IPS-20b (cell line): ENCODE measurements around the gene NR3C2.
A peak's percentile ranks its signal among the peaks of the same experiment; 100 is the strongest.

Experiments used
- H3K27ac ChIP-seq: one replicate; pipeline ENCODE4 v1.5.1; 2013; ENCODE audit warnings: low read length
- H3K27me3 ChIP-seq: 2 replicates; pipeline ENCODE4 v1.6.1; 2013; ENCODE audit warnings: mild to moderate bottlenecking, low read length, inconsistent platforms; ENCODE audit not compliant: insufficient read depth
- H3K36me3 ChIP-seq: 2 replicates; pipeline ENCODE4 v1.6.1; 2013; ENCODE audit warnings: low read depth, mild to moderate bottlenecking, inconsistent platforms, low read length, moderate library complexity; ENCODE audit not compliant: insufficient read depth
- H3K4me1 ChIP-seq: 2 replicates; pipeline ENCODE4 v1.6.1; 2013; ENCODE audit warnings: mild to moderate bottlenecking, control low read depth, inconsistent platforms, low read length, moderate library complexity; ENCODE audit not compliant: insufficient read depth
- H3K4me3 ChIP-seq: 2 replicates; pipeline ENCODE4 v1.5.1; 2013; ENCODE audit warnings: mild to moderate bottlenecking, low read length, inconsistent platforms
- H3K9ac ChIP-seq: 2 replicates; pipeline ENCODE4 v1.6.1; 2013; ENCODE audit warnings: low read depth, mild to moderate bottlenecking, inconsistent platforms, low read length, moderate library complexity
- H3K9me3 ChIP-seq: 2 replicates; pipeline ENCODE4 v1.6.1; 2013; ENCODE audit warnings: mild to moderate bottlenecking, low read depth, low read length, inconsistent platforms; ENCODE audit not compliant: insufficient read depth

The NR3C2 gene

DNA sequence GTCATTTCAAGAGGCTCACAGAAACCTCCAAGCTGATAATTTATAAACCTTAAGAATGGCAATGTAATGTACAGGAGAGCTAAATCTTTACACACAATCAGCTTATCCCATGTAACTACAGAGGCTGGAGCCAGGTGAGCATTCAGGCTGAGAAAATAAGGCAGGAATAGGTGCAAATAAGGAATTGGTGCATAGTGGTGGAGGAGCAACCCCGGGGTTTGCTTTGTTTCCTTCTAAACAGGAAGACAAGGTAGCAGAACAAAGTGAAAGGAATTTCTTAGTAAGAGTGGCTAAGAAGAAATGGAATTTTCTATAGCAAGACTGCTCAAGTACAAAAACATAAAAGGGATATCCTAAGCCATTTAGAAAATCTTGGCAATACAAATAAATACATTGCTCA lies 82.4 kb downstream of the NR3C2 start:
- Histone ChIP-seq H3K9ac (peak overlapping the region; percentile 32; the same call in 1 of the 2 replicates), H3K36me3 (no peaks in the 10 kb centered on the region), H3K4me3 (no peak overlapping the region), H3K27me3 (no peaks in the 10 kb centered on the region), H3K9me3 (no peaks in the 10 kb centered on the region), H3K4me1 (0 out of 2 replicates have a peak, but pooled peaks cover 4% of the 10 kb centered on the region), H3K27ac (no peak overlapping the region)

DNA sequence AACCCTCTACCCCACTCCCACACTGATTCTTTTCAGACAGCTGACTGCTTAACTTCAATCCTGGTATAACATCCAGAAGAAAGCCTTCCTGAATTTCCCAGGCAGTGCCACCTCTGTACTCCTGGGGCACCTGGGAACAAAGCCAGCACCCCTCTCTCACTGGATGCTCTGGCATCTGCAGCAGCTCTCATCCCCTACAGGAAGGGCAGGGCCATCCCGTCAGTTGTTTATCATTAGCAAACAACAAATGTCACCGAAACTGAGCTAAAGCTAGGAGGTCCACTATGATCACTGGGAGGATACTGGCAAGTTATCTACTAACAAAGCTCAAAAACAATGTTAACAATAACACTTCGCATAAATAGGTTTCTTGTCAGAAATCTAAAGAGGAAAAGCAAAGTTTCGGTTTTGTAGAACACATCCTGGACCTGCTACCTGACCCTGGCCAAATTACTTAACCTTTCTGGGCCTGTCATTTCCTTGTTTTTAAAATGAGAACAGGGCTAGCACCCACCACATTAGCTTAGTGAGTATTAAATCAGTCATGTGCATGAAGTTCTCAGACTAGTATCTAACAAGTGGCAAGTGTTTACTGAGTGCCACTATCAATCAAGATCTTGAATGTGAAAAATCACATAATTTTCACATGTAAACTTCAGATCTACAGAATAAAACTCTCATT lies 86.6 kb downstream of the NR3C2 start:
- no peak overlapping the region for H3K27ac ChIP-seq
- H3K36me3 ChIP-seq = no peaks in the 10 kb centered on the region
- H3K4me3 ChIP-seq = no peak overlapping the region
- H3K9ac ChIP-seq = no peak overlapping the region
- H3K27me3 ChIP-seq = no peaks in the 10 kb centered on the region
- 0 out of 2 replicates have a peak, but pooled peaks cover 4% of the 10 kb centered on the region for H3K4me1 ChIP-seq
- H3K9me3 ChIP-seq = no peaks in the 10 kb centered on the region

DNA sequence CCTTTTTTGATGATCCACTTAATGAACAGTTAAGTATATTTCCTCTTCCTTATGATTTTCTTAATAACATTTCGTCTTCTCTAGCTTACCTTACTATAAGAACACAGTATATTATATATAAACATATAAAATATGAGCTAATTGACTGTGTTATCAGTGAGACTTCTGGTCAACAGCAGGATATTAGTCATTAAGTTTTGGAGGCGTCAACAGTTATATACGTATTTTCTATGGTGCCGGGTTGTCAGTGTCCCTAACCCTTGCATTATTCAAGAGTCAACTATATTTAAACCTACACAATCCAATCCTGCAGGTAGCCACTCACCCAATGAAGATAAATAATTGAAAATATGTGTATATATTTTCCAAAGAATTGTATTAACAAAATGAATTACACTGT lies 88.0 kb downstream of the NR3C2 start:
- no peaks in the 10 kb centered on the region for H3K4me1 ChIP-seq
- H3K36me3 ChIP-seq = no peaks in the 10 kb centered on the region
- no peaks in the 10 kb centered on the region for H3K9me3 ChIP-seq
- H3K27me3 ChIP-seq = no peaks in the 10 kb centered on the region
- H3K4me3 ChIP-seq = no peak overlapping the region
- no peak overlapping the region for H3K27ac ChIP-seq
- no peak overlapping the region for H3K9ac ChIP-seq

DNA sequence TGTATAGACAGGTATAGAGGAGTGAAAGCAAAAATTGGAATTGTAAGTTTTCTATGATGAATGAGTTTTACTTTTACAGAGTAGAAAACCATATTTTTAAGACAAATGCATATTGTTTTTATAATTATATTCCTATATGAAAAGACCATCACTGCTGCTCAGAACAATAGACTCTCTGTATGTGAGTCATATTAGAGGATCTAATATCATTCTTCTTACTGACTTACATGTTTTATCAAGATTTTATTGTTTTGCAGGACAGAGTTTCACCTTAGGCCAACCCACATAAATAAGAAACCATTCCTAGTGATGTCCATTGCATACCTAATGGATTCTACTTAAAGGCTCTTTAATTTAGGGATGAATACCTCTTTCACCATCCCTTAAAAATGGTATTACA lies 88.6 kb downstream of the NR3C2 start:
- H3K27ac ChIP-seq = no peak overlapping the region
- H3K4me3 ChIP-seq = no peak overlapping the region
- no peaks in the 10 kb centered on the region for H3K27me3 ChIP-seq
- no peaks in the 10 kb centered on the region for H3K36me3 ChIP-seq
- no peaks in the 10 kb centered on the region for H3K9me3 ChIP-seq
- no peak overlapping the region for H3K9ac ChIP-seq
- no peaks in the 10 kb centered on the region for H3K4me1 ChIP-seq

DNA sequence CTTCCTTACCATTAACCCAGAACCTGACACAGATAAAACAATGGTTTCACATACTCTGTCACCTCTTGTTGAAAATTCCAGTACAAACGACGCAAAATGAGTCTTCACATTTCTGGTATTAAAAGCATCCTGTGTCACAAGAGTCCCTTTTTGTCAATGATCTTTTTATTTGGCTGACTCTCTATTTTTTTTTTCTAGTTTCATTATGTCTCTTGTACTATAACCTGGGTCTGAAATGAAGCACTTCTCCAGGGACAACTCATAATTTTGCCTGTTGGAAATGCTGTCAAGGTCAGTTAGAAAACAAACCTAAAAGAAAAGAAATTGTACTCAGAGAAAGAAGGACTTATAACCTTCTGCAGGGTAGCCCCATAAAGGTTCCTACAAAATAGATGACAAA lies 93.1 kb downstream of the NR3C2 start:
- Histone ChIP-seq H3K36me3 (no peaks in the 10 kb centered on the region), H3K9ac (no peak overlapping the region), H3K4me1 (no peaks in the 10 kb centered on the region), H3K27ac (no peak overlapping the region), H3K4me3 (no peak overlapping the region), H3K27me3 (no peaks in the 10 kb centered on the region), H3K9me3 (no peaks in the 10 kb centered on the region)

DNA sequence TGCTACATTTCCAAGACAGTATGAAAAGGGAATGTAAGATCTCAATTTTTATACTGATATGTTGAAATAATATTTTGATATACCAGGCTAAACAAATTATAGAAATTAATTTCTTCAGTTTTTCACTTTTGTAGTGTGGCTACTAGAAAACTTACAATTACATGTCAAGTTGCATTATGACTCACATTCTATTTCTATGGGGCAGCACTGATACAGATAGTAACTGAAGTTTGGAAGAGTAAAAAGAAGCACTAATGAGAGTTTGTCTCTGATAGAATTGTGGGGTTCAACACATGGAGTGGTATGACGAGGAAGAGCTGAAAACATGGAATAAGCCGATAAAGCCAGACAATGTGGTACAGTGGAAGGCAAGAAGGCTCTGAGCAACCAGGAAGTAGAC lies 95.6 kb downstream of the NR3C2 start:
- H3K27ac ChIP-seq = no peak overlapping the region

DNA sequence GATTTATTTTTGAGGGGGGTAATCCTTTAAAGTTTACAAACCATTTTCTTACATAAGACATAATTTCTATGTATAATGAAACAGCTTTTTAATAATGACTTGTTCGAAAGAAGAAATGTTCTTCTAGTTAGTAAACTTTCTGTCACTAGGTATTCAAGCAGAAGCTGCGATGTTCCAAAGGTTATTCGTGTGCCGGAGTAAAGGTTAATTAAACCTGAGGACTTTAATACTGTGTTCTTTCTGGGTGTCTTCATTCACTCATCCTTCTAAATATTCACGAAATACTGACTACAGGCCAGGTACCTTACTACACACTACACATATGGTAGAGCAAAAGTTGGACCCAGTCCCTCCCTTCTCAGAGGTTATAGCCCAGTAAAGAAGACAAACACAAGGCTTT lies 96.7 kb downstream of the NR3C2 start:
- H3K27me3 ChIP-seq = no peaks in the 10 kb centered on the region
- no peak overlapping the region for H3K9ac ChIP-seq
- H3K27ac ChIP-seq = no peak overlapping the region
- no peaks in the 10 kb centered on the region for H3K36me3 ChIP-seq
- H3K9me3 ChIP-seq = no peaks in the 10 kb centered on the region
- H3K4me1 ChIP-seq = no peaks in the 10 kb centered on the region
- no peak overlapping the region for H3K4me3 ChIP-seq

More for the DNA sequence above, 95.6 kb downstream of the NR3C2 start:
- Histone ChIP-seq H3K36me3 (no peaks in the 10 kb centered on the region), H3K27me3 (no peaks in the 10 kb centered on the region), H3K4me1 (no peaks in the 10 kb centered on the region), H3K4me3 (no peak overlapping the region), H3K9me3 (no peaks in the 10 kb centered on the region), H3K9ac (no peak overlapping the region)

DNA sequence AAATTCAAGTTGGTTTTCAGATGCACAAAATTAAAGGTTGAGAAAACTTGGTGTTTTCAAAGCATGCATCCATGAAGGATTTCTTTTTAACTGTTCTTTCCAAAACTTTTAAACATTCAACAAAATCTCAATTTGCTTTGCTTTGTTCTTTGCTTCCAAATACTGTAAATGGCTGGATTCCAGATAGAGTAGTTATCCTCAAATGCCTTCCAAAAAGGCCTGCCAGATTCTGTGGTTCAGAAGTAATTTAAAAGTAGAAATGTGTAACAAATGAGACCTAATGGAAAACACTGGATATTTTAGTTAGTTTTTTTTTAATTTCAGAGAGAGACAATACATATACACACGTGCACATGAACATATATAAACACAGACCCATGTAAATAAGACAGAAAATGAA lies 97.3 kb downstream of the NR3C2 start:
- no peaks in the 10 kb centered on the region for H3K36me3 ChIP-seq
- no peaks in the 10 kb centered on the region for H3K27me3 ChIP-seq
- no peak overlapping the region for H3K4me3 ChIP-seq
- H3K27ac ChIP-seq = no peak overlapping the region
- no peaks in the 10 kb centered on the region for H3K9me3 ChIP-seq
- H3K9ac ChIP-seq = no peak overlapping the region
- H3K4me1 ChIP-seq = no peaks in the 10 kb centered on the region

DNA sequence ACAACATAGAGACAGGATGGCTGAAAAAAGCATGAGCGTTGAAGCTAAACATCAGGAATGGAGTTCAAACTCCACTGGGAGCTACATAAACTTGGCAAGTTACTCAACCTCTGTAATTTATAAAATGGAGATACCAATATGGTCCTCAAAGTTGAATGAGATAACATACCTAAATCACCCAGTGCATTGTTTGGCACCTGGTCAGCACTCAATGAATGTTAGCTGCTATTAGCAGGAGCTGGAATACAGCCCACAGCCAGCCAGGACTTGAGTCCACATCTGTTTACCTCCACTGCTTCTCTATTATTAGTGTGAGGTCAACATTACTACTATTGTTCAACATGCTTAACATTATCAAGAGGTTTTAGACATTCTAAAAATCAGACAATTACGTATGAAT lies 97.9 kb downstream of the NR3C2 start:
- H3K36me3 ChIP-seq = no peaks in the 10 kb centered on the region
- no peaks in the 10 kb centered on the region for H3K4me1 ChIP-seq
- H3K27me3 ChIP-seq = no peaks in the 10 kb centered on the region
- no peak overlapping the region for H3K27ac ChIP-seq
- H3K4me3 ChIP-seq = no peak overlapping the region
- no peak overlapping the region for H3K9ac ChIP-seq
- no peaks in the 10 kb centered on the region for H3K9me3 ChIP-seq

DNA sequence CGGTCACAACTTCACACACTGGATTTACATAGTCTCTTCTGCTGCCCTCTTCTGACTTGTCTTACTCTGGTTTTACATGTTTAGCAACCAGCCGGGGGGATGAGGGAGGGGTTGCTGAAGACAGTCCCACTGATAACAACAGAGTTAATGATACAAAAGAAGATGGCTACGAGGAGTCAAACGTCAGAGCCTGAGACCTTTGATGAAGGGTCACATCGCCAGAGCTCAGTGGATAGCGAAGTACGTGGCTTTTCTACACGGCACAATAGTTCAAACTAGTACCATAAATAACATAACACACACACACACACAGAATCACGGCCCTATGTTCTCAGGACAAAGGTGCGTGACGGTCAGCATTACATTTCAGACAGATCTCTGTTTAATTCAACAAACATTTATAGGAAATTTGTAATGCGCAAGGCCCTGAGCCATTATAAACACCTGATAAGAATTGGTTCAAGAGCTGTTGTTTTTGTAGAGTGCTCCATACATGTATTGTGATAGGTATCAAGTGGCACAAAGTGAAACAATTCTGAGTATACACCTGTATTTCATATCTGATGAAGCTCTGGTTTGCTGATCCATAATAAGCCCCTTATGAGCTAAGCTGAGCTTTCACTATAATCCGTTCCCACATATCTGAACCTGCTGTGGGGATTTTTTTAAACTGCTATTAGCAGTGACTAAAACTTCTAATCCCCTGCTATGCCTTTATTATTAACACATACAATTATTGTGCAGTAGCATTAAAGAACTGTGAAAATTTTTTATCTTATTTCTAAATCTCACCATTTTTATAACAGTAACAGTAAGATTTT lies 100.0 kb downstream of the NR3C2 start:
- no peaks in the 10 kb centered on the region for H3K9me3 ChIP-seq
- H3K9ac ChIP-seq = no peak overlapping the region
- no peaks in the 10 kb centered on the region for H3K36me3 ChIP-seq
- no peak overlapping the region for H3K4me3 ChIP-seq
- H3K27me3 ChIP-seq = no peaks in the 10 kb centered on the region
- no peaks in the 10 kb centered on the region for H3K4me1 ChIP-seq
- H3K27ac ChIP-seq = no peak overlapping the region

DNA sequence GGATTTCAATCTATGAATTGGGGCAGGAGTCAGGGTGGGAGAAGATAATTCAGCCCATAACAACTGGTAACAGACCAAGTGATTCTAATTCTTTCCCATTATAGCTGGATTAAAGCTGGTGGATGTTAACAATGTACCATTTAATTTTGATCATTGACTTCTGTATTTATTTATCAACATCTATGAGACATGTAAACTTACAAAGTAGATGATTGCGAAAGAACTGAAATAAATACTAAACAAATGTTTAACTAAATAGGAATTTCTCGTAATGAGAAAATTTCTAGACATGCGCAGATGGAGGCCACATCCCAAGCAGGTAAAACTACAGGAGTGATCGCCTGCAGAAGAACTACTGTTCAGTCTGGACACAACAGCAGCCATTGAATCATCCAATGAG lies 107.1 kb downstream of the NR3C2 start:
- Histone ChIP-seq H3K27me3 (no peaks in the 10 kb centered on the region), H3K9ac (no peak overlapping the region), H3K36me3 (no peaks in the 10 kb centered on the region), H3K27ac (no peak overlapping the region), H3K4me1 (peaks cover 6% of the 10 kb centered on the region; the same call in 1 of the 2 replicates), H3K9me3 (no peaks in the 10 kb centered on the region), H3K4me3 (no peak overlapping the region)

DNA sequence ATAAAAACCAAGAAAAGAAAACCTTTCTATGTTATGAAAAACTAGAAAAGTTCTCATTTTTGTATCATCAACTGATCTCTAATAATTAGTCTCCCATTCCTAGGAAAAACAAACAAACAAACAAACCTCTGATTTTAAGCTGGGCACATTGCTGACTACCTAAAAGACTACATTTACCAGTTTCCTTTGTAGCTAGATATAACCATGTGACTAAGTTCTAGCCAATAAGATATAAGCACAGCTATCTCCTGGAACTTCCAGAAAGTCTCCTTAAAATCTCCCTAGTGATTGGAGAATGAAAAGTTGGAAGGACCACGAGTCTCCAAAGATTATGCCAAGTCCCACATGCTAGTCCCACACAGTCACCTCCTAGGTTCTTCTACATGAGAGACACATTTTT lies 108.9 kb downstream of the NR3C2 start:
- no peaks in the 10 kb centered on the region for H3K36me3 ChIP-seq
- no peaks in the 10 kb centered on the region for H3K27me3 ChIP-seq
- no peak overlapping the region for H3K4me3 ChIP-seq
- peaks cover 6% of the 10 kb centered on the region; the same call in 1 of the 2 replicates for H3K4me1 ChIP-seq
- no peak overlapping the region for H3K27ac ChIP-seq
- no peak overlapping the region for H3K9ac ChIP-seq
- no peaks in the 10 kb centered on the region for H3K9me3 ChIP-seq
